ENCODE data around the gene SPOCK2.
"Not testable (repeated sequence)": the region's sequence is repeated elsewhere in the genome, so short reads cannot be mapped to it uniquely, and the experiment has no call there.

The SPOCK2 gene

GRCh38 chr10:72087969-72088888, at the start of gene SPOCK2:
Gene SPOCK2, minus strand, starts transcription at chr10:72088551. Its CDS starts 223 bp downstream, at chr10:72088328.
- no peak for DNase-seq

- DNase-seq, result no peak
These were observed 49.2 kb upstream of the SPOCK2 start for GRCh38 chr10:72137583-72137982.

- DNase-seq, result not testable (repeated sequence)
These were observed 47.9 kb upstream of the SPOCK2 start for GRCh38 chr10:72136225-72136624.

DNA sequence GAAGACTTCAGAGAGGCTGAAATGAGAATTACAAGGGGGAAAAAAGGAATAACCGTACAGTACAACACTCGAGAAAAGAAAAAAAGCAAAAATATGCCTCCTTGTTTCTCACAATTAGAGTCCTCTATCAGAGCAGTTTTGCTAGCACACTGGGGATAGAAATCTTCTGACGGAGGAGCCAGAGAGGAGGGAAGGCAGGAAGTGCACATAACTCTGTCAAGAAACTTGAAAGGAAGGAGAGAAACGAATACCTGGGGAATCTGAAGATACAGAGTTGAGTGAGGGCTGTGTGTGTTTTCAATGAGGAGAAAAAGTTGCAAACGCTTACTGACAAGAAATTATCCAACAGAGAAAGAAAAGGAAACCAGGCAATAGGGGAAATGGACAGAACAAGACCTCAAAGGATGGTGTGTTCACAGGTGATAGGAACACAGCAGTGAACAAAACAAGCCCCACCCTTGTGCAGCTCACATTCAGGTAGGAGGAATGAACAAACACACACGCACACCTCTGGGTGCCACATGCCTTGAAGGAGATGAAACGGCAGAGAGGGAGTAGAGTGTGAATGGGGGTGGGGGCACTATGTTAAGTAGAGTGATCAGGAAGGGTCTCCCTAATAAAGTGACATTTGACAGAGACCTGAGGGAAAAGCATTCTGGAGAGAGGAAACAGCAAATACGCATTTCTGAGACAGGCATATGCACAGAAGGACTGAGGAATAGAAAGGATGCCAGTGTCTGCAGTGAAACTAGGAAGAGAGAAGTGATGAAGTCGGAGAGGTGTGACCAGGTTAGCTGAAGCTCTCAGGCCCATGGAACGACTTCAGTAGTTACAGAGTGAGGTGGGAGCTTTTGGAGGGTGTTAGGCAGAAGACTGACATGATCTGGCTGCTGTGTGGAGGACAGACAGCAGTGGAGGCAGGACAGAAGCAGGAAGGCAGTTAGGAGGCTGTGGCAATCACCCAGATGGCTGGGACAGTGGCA, 46.7 kb upstream of the SPOCK2 start:
- no peak for DNase-seq

- no peak for DNase-seq
These were observed 45.2 kb upstream of the SPOCK2 start for GRCh38 chr10:72133517-72133916.

DNA sequence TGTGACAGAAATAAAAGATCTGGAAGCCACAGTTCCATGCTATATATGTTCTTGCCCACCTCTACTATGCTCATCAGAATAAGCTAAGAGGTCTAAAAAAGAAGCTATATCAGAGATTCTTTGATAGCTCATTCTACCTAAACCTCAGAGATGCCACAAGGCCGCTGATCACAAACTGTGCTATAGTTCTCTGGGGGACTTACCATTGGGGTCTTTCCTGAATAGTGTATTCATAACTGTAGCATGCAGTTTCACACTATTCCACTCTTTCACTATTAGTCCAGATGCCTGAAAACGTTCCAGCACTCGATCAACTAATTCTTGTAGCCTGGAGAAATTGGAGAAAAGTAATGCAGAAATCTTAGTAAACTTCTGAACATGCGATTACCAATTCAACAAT, 44.5 kb upstream of the SPOCK2 start:
- no peak for DNase-seq

DNA sequence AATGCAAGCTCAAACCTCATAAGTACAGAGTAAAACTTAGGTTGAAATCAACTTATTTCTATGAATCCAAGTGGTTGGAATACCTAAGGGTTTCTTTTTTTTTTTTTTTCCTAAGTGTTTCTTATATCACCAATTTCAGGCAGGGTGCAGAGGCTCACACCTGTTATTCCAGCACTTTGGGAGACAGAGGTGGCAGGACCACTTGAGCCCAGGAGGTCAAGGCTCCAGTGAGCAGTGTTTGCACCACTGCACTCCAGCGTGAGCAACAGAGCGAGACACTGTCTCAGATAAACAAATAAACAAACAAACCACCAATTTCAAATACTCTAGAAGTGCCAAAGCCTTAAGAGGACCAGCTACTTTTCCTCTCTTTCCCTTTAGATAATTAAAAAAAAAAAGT, 39.2 kb upstream of the SPOCK2 start:
- DNase-seq, result no peak

GRCh38 chr10:72126872-72127232, 38.5 kb upstream of the SPOCK2 start:
- DNase-seq, result no peak

DNA sequence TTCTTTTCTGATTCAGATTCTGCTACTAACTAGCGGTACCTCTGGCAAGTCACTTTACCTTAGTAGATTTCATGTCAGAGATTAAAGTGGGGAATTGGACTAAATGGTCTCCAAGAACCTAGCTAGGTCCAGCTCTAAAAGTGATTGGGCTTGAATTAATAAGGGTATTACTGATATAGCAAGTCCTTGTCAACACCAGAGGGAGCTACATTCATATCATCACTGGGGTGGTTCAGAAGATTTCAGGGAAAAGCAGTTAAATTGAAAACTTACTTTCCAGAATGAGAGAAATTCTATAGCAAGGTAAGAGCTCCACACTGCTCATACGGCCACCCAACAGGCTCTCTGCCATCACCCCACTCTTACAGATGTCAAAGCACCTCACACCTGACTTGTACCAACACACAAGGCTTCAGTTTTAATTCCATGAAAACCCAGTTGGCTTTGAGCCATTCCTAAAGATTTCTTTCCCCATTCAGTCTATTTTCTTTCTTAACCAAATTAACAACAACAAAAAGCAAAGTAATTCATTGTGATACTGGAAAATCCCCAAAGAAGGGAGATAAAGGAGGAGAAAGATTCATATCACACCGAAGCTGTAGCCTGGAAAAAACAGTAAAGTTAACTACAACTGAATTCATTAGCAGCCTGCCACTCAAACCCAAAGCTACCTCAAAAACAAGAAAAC, 38.0 kb upstream of the SPOCK2 start:
- no peak for DNase-seq

GRCh38 chr10:72124989-72125388, 36.6 kb upstream of the SPOCK2 start:
- no peak for DNase-seq

DNA sequence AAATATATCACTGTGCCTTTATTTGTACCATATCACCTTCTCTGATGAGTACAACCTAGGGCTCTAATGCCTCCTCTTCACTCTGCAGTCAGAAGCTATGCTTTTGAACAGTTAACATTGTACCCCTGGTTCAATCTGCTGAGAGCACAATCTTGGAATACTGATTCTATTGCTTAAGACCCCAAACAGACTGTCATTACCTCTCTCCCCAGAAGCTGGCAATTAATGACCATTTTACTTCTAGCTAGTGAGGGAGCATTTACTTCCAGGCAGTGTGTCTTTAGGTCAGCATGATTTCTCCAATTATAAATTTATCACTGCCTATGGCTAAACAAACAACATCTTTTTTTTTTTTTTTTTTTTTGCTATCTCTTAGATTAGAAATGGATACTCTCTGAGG, 36.0 kb upstream of the SPOCK2 start:
- no peak for DNase-seq

DNA sequence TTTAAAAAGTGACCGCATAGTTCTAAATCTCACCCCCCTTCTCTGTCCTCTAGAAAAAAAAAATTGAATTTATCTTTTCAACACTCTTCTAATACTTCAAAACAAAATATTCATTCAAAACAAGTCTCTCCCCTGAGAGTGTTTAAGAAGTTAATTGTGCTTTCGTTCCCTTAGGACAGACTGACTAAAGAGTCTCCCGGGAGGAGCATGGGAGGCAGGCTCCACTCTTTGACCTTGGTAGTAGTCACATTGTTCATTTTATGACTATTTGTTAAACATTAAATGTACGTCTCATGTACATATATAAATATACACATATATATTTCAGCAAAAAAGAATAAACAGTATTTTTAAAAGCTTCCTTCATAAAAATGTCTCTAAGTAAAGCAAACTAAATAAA, 35.3 kb upstream of the SPOCK2 start:
- DNase-seq, result no peak

DNA sequence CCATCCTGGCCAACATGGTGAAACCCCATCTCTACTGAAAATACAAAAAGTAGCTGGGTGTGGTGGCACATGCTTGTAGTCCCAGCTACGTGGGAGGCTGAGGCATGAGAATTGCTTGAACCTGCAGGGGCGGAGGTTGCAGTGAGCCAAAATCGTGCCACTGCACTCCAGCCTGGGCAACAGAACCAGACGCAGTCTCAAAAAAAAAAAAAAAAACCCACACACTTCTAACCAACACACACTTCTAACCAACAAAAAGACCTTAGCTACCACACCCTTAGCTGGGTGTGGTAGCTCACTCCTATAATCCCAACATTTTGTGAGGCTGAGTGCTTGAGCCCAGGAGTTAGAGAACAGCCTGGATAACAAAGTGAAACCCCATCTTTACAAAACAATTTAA, 33.9 kb upstream of the SPOCK2 start:
- no peak for DNase-seq

DNA sequence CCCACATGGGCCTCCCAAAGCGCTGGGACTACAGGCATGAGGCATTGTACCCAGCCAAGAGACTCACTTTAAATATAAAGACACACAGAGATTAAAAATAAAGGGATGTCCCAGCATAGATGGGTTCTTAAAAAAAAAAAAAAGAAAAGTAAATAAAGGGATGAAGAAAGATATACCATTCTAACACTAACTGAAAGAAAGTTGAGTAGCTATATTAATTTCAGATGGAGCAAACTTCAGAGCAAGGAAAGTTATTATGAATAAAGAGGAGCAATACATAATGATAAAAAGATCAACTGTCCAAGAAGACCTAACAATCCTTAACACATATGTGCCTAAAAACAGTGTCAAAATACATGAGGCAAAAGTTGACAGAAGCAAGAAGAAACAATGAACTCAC, 33.0 kb upstream of the SPOCK2 start:
- no peak for DNase-seq

DNA sequence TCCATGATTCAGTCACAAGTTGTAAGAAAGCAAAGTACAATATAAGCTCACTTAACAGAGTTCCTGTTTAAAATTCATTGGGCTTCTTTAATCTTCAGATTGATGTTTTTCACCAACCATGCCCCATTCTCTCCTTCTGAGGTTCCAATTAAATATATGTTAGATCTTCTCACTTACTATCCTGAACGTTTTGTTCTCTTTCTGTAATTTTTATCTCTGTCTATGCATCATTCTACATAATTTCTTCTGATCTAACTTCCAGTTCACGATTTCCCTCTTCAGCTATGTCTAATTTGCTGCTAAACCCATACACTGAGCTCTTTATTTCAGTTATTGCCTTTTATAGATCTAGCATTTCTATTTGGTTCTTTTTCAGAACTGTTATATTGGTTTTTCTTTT, 28.0 kb upstream of the SPOCK2 start:
- no peak for DNase-seq

- DNase-seq, result no peak
These were observed 26.5 kb upstream of the SPOCK2 start for GRCh38 chr10:72114706-72115450.

DNA sequence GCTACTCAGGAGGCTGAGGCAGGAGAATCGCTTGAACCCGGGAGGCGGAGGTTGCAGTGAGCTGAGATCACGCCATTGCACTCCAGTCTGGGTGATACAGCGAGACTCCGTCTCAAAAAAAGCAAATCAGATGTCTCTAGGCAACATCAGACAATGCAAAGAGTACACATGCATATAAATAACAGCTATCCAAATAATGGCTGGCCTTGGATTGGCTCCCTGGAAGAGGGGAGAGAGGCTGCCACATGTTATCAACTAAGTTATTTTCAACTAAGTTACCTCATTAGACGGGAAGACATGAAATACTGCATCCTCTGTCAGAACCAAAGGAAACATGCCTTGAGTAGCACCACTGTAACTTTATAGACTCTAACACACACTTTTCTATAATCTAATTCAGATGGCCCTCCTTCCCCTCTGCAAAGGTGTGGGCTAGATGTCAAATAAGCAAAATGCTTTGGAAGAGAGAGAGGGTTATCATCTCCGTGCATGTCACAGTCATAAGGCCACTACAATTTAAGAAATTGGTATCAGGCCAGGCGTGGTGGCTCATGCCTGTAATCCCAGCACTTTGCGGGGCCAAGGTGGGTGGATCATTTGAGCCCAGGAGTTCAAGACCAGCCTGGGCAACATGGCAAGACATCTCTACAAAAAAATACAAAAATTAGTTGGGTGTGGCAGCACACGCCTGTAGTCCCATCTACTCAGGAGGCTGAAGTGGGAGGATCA, 22.5 kb upstream of the SPOCK2 start:
- DNase-seq, result no peak

DNA sequence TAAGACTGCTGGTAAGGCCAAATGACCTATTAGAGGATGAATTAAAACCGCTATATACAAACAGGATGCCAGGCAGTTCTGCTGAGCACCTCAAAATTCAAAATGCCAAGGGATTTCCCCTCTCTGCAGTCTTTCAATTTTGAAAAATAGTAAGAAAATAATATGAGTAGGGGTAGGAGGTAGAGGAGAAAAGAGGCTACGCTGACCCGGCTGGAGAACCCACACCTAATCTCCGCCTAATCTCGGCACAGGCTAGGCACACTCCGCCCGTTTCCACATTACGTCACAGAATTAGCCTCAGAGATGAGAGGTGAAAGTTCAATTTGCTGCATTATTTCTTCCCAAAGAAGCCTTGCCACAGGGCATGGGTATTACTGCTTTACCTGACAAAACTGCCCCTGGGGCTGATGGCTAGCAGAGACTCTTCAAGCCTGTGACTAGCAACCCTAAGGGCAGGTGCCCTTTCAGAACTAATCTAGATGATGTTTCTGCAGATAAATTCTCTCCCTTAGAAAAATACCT, 21.3 kb upstream of the SPOCK2 start:
- no peak for DNase-seq

GRCh38 chr10:72108830-72109635, 20.7 kb upstream of the SPOCK2 start:
- no peak for DNase-seq

GRCh38 chr10:72108004-72108370, 19.6 kb upstream of the SPOCK2 start:
- DNase-seq, result not testable (repeated sequence)
